Osteoblast (primary cell): ENCODE measurements around the gene SAPCD2. TPM values are rescaled to one million over a fixed set of nuclear protein-coding genes. Genes with fewer than 3 reads are reported as not detected.

ENCODE experiments used
- DNase-seq: peaks from one replicate; pipeline ENCODE4 v3.0.0; 2011; ENCODE audit warnings: low spot score, mixed read lengths; ENCODE audit not compliant: insufficient read length; ENCODE audit errors: missing footprints
- H2AFZ ChIP-seq: 2 replicates; pipeline ENCODE4 v1.6.0; 2011; ENCODE audit warnings: mild to moderate bottlenecking, low read length
- H3K27ac ChIP-seq: 2 replicates; pipeline ENCODE4 v1.5.1; 2011; ENCODE audit warnings: mild to moderate bottlenecking, low read depth, low read length, moderate library complexity
- H3K27me3 ChIP-seq: 2 replicates; pipeline ENCODE4 v1.6.0; 2012; ENCODE audit warnings: mild to moderate bottlenecking, control low read depth, inconsistent platforms, low read length, moderate library complexity; ENCODE audit not compliant: insufficient read depth
- H3K36me3 ChIP-seq: 2 replicates; pipeline ENCODE4 v1.5.1; 2011; ENCODE audit warnings: mild to moderate bottlenecking, low read length, control low read depth, moderate library complexity; ENCODE audit not compliant: insufficient read depth
- H3K4me1 ChIP-seq: 2 replicates; pipeline ENCODE4 v1.5.1; 2011; ENCODE audit warnings: mild to moderate bottlenecking, low read length, control low read depth, moderate library complexity; ENCODE audit not compliant: insufficient read depth
- H3K4me2 ChIP-seq: 2 replicates; pipeline ENCODE4 v1.6.0; 2011; ENCODE audit warnings: mild to moderate bottlenecking, low read length; ENCODE audit not compliant: insufficient read depth
- H3K4me3 ChIP-seq: fragments of 200-600 bp; sonication (generic); 3 replicates; pipeline ENCODE4 v1.5.1; 2012; ENCODE audit warnings: mild to moderate bottlenecking, low read length, inconsistent platforms; ENCODE audit not compliant: insufficient read depth
- H3K79me2 ChIP-seq: 2 replicates; pipeline ENCODE4 v1.6.0; 2012; ENCODE audit warnings: mild to moderate bottlenecking, low read length, control low read depth, inconsistent platforms; ENCODE audit not compliant: insufficient read depth
- H3K9me3 ChIP-seq: 2 replicates; pipeline ENCODE4 v1.5.1; 2011; ENCODE audit warnings: low read depth, low read length, control low read depth
- H4K20me1 ChIP-seq: 2 replicates; pipeline ENCODE4 v1.6.0; 2012; ENCODE audit warnings: mild to moderate bottlenecking, low read length, control low read depth; ENCODE audit not compliant: insufficient read depth
- CTCF ChIP-seq: IDR thresholded peaks from 2 replicates; pipeline ENCODE4 v1.5.1; 2011; ENCODE audit warnings: mild to moderate bottlenecking, low read depth, low read length, moderate library complexity; ENCODE audit errors: extremely low read depth
- total RNA-seq: library from RNA; depleted of rRNA; stranded (reverse); fragments of >200 nt; gene quantifications from 2 replicates; pipeline ENCODE4 v1.2.3, GENCODE V29; 2012

The SAPCD2 gene
- total RNA-seq, 1 donor = 1.1 TPM

GRCh38 chr9:137055385-137056364 is 14.7 kb downstream of the SAPCD2 start:
- H4K20me1 ChIP-seq = no peaks in the 10 kb centered on the region
- no peaks in the 10 kb centered on the region for H3K79me2 ChIP-seq
- no peak for TF ChIP-seq CTCF
- H3K27me3 ChIP-seq = peaks cover 38% of the 10 kb centered on the region
- peak; percentile 98 for DNase-seq
- no peaks in the 10 kb centered on the region for H3K36me3 ChIP-seq
- no peak overlapping the region for H3K4me2 ChIP-seq
- H3K9me3 ChIP-seq = no peaks in the 10 kb centered on the region
- H2AFZ ChIP-seq = no peak overlapping the region
- no peaks in the 10 kb centered on the region for H3K4me1 ChIP-seq
- no peak overlapping the region for H3K27ac ChIP-seq
- H3K4me3 ChIP-seq = no peak overlapping the region

- Histone ChIP-seq H3K9me3 (no peaks in the 10 kb centered on the region), H3K4me1 (no peaks in the 10 kb centered on the region), H3K4me3 (no peak overlapping the region), H2AFZ (no peak overlapping the region), H3K27ac (no peak overlapping the region), H3K36me3 (no peaks in the 10 kb centered on the region), H3K79me2 (no peaks in the 10 kb centered on the region), H3K27me3 (peaks cover 42% of the 10 kb centered on the region), H3K4me2 (no peak overlapping the region), H4K20me1 (no peaks in the 10 kb centered on the region)
- TF ChIP-seq CTCF = no peak
- no peak for DNase-seq
These were observed 15.4 kb downstream of the SAPCD2 start for GRCh38 chr9:137054932-137055384.

GRCh38 chr9:137053944-137054931 is 16.1 kb downstream of the SAPCD2 start, which contains the start of gene ENTPD2:
TSS of gene ENTPD2 (minus strand) at chr9:137054061. CDS start at chr9:137053997, 64 bp downstream.
- no peak within 1 kb of the TSS for H3K4me2 ChIP-seq
- no peaks in the 10 kb centered on the region for H3K4me1 ChIP-seq
- no peaks in the 10 kb centered on the region for H3K9me3 ChIP-seq
- H3K79me2 ChIP-seq = no peaks in the 10 kb centered on the region
- no peaks in the 10 kb centered on the region for H3K36me3 ChIP-seq
- no peak for TF ChIP-seq CTCF
- peaks cover 49% of the 10 kb centered on the region for H3K27me3 ChIP-seq
- no peak within 1 kb of the TSS for H2AFZ ChIP-seq
- DNase-seq = no peak
- H4K20me1 ChIP-seq = peaks cover 4% of the 10 kb centered on the region
- no peak within 1 kb of the TSS for H3K4me3 ChIP-seq
- H3K27ac ChIP-seq = no peak within 1 kb of the TSS
